ENCODE results near the gene MUC20. TPM values are rescaled to one million over a fixed set of nuclear protein-coding genes. Genes with fewer than 3 reads are reported as not detected.
"Not testable (repeated sequence)": the region's sequence is repeated elsewhere in the genome, so short reads cannot be mapped to it uniquely, and the experiment has no call there.

MUC20 gene
- total RNA-seq, 2 donors from 2014 or later = 110 to 115 TPM

DNA sequence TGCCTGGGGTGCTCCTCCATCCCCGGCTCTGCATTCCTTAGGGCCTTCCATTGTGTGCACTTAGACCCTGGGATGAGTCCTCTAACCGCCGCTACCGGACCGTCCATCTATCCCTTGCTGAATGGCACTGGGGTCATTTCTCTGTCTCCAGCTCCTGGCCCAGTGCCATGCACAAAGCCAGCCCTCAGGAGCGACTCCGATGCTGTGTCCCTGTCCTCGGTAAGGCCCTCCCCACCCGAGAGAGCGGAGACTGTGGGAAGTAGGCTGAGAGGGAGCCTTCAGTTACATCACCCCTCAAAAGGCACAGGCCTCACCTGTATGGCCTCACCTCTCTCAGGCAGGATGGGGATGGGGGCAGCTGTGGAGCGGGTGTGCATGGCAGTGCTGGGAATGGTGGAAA lies 57.2 kb downstream of the MUC20 start:
- ATAC-seq (no peak), DNase-seq (no peak)
- intact Hi-C loops (cut with DNase I, micrococcal nuclease) = no loop called here

DNA sequence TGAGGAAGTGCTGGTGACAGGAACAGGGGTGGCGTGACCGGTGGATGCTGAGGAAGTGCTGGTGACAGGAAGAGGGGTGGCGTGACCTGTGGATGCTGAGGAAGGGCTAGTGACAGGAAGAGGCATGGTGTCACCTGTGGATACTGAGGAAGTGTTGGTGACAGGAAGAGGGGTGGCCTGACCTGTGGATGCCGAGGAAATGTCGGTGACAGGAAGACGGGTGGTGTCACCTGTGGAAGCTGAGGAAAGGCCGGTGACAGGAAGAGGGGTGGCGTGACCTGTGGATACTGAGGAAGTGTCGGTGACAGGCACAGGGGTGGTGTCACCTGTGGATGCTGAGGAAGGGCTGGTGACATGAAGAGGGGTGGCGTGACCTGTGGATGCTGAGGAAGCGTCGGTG lies 60.5 kb downstream of the MUC20 start:
- ATAC-seq; intact Hi-C loops (cut with DNase I, micrococcal nuclease); DNase-seq: not testable (repeated sequence)

Small RNA genes within 50 kb of the gene (microRNA-seq; reads per million reads assigned to microRNA genes)
- 0 to 0.53 reads per million in 2 donors for gene MIR570

Other genes with a start within 250 kb of the MUC20 start
- 10 to 100 TPM; 41.1 to 50.5 TPM for gene PPP1R2, start 177.7 kb upstream of the MUC20 start, total RNA-seq
- gene APOD, start 137.0 kb upstream of the MUC20 start, total RNA-seq = 10 to 100 TPM; 20.5 to 27.4 TPM
- gene MUC4, start 91.0 kb downstream of the MUC20 start, total RNA-seq = 100 to 1,000 TPM; 114 to 356 TPM
- 10 to 100 TPM; 18.3 to 33.9 TPM for gene TNK2, start 187.6 kb downstream of the MUC20 start, total RNA-seq